GM21717 (cell line): Measurements from ENCODE around the gene TOP3A.

Experiments
- ATAC-seq: cut with Tn5 transposase; IDR thresholded peaks from one replicate; pipeline ENCODE4 v1.9.1; 2021; ENCODE audit warnings: mild to moderate bottlenecking, moderate library complexity; ENCODE audit not compliant: unreplicated experiment

The TOP3A gene

DNA sequence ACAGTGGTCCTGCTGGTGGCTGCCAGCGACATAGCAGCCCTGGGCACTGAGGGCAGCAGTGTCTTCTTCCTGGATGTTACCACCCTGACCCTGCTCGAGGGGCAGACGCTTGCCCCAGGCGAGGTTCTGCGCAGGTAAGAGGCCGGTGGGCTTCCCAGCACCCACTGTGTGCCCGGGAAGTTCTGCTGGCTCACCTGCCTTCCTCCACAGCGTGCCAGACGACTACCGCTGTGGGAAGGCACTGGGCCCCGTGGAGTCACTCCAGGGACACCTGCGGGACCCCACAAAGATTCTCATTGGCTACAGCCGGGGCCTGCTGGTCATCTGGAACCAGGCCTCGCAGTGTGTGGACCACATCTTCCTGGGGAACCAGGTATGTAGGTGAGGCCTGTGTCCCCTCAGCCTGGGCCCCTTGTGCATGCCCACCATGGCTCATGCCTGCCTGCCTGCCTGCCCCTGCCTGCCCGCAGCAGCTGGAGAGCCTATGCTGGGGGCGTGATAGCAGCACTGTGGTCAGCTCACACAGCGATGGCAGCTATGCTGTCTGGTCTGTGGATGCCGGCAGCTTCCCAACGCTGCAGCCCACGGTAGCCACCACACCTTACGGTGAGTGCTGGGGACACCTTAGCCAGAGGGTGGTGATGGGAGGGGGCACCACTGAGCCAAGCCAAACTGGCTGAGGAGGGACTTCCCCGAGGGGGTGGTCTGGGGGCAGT, 80.8 kb downstream of the TOP3A start:
- no peak for ATAC-seq

GRCh38 chr17:18231164-18231563, 83.6 kb downstream of the TOP3A start:
- ATAC-seq, result no peak

DNA sequence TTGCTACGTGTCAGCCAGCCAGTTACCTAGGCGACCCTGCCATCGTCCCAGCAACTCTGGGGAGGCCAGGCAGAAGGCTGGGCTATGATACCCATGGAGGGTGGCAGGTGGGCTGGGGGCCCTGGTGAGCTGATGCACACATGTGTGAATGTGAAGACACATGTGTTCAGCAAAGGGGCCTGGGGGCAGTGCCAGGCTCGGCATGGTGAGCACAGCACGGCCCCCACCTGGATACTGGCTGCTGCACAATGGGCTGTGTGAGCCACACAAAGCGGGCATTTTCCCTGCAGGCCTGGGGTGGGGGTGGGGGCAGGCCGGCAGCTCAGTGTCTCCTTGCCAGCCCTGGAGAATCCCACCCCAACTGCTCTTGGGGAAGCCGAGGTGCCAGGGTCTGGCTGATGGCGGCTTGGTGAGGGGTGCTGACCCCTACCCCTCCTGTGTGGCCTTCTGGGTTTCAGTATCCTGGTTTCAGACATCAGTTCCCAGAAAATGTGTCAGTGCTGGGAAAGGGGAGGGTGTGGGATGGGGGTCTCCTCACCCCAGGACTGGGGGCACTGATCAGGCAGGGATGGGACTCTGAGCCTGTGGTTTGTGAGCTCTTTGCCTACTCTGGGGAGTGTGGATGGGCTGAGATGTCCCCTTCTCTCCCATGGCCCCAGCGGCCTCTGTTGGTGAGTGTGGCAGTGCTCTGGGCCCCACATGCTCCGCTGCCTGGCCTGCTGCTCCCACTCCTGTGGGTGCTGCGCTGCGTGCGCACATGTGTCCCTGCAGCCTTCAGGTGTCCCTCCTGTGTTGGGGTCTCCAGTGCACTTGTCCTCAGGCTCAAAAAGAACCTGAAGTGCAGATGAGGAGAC, 84.3 kb downstream of the TOP3A start:
- ATAC-seq, result no peak

DNA sequence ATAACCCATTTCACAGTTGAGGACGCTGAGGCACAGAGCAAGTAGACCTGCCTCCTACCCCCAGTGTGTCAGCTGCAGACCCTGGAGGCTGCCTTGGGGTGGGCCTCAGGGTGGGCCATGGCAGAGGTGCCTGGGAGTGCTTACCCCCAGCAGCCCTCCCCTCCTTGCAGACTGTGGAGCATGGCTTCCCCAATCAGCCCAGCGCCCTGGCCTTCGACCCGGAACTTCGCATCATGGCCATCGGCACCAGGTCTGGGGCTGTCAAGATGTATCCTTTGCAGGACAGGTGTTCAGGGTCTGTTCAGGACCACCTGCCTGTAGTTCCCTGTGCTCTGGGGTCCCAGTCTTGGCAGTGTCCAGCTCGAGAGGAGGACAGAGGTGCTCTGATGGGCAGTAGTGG, 85.0 kb downstream of the TOP3A start:
- no peak for ATAC-seq

DNA sequence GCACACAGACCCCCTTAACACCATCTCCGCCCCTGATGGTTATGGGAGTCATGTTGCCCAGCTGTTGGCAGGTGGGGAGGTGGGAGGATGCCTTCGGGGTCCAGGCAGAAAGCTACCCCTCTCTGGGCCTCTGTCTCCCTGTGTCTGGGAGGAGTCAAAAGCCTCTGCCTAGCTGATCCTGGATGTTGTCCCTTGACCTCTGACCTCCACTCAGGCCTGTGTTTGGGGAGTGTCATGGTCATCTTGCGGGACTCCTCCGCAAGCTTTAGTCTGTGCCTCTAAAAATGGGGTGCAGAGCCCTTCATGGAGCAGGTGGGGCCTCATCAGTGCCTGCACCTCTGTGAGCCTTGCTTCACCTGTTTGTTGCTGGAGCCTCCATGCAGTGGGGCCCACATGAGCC, 85.5 kb downstream of the TOP3A start:
- ATAC-seq, result no peak

DNA sequence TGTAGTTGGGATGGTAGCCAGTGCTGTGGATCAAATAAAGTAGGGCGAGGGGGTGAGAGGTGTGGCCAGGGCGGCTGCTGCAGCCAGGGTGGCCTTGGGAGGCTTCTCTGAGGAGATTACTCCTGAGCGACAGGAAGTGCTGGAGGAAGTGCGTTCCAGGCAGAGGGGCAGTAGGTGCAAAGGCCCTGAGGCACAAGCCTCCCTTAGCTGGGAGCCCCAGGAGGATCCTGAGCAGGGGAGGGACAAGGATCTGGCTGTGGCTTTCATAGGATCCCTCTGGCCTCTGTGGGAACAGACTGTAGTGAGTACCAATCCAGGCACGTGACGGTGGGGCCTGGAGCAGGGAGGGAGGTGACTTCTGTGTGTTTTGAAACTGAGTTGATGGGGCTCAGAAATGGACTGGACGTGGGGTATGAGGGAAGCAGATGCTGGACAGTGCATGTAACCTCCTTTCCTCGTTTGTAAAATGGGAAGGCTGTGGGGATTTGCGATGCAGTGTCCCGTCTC, 86.6 kb downstream of the TOP3A start:
- no peak for ATAC-seq

GRCh38 chr17:18227635-18228034, 87.2 kb downstream of the TOP3A start:
- ATAC-seq, result no peak

GRCh38 chr17:18226284-18226945, 88.4 kb downstream of the TOP3A start:
- no peak for ATAC-seq

DNA sequence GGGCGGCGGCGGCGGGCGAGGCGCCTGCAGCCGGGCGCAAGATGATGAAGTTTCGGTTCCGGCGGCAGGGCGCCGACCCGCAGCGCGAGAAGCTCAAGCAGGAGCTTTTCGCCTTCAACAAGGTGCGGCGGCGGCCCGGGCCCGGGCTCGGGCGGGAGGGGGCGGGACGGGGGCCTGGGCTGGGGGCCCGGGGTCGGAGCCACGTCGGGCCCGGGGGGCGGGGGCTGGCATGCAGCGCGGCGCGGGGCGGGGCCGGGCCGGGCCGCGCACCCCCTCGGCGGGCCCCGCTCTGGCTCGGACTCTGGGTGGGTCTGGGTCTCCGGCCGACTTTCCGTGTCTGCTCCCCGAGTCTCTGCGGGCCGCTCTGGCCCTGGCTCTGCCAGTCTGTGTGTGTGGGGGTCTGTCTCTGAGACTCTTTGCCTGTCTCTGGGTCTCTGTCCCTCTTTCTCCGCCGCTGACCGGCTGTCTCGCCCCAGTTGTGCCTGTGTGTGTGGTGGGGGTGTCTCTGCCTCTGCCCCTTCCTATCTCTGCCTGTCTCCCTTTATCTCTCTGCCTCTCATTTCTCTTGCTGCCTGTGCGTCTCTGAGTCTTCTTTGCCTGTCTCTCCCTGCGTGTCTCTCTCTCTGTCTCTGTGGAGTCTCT, 89.0 kb downstream of the TOP3A start:
- ATAC-seq, result peak; percentile 13

DNA sequence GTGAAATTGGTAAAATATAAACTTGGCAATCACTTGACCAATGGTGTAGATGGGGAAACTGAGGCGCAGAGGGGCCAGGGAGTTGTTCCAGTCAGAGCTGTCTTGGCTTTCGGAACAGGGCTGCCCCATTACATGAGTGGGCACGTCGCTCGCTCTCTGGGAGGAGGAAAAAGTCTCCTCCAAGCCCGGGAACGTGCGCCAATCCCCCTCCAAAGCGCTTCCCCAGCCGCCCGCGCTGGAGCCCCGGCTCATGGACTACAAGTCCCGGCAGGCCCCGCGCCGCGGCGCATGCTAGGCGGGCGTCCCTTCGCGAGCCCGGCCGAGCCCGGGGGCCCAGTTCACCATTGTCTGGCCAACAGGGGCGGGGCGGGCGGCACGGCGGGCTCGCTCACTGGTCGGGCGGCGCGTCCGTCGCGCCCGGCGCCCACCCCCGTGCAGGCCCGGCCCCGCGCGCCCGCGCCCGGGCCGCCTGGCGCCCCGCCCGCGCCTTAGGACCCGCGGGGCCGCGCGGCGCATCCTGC, 89.6 kb downstream of the TOP3A start, which contains the start of gene LLGL1:
LLGL1 (plus strand) TSS at position 515 of the 521 bp plus-strand sequence. CDS start 48 bp downstream, outside the sequence.
- peak; percentile 80 for ATAC-seq

DNA sequence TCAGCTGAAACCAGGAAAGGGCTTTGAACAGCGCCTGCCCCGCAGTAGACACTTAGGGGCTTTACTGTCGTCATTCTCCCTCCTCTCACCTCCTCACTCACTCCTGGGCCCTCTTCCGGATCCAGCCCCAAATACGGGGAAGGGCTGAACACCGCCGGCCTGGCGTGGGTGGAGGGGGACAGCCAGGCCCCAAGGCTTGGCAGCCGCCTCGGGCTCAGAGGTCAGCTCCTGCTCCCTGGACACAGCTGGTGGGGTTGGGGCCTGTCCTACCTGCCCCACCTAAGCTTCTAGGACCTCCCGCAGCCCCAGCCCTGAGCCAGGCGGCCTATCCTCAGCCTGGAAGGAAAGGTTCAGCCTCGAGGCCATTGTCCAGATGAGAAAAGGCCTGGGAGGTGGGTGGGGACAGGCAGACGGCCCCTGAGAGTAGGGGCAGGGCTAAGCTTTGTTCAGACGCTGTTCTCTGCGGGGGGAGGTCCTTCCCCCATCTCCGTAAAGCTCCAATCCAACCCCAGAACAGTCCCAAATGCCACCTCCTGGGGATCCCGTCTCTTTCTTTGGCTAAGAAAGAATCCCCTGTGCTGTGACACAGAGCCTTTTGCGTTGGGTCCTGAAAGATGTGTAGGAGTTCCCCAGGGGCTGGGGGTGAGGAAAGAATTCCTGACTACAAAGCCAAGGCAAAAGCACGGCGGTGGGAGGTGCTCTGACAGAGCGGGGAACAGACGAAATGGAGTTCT, 90.2 kb downstream of the TOP3A start:
- no peak for ATAC-seq

DNA sequence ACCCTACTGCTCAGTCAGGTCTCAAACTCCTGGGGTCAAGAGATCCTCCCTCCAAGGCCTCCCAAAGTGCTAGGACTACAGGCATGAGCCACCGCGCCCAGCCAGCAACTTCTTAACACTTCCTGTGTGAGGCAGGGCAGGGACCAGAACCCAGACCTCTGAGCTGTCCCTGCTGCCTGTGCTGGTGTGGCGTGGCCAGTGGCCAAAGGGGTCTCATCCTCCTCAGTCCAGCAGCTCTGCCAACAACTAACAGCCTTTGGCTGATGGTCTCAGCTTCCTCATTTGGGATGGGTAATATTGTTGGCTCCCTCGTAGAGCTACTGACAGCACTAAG, 90.8 kb downstream of the TOP3A start:
- ATAC-seq, result no peak
